Glutamatergic neuron (in vitro differentiated cells): ENCODE results near the gene GATAD2A. TPM values are rescaled to one million over a fixed set of nuclear protein-coding genes. Genes with fewer than 3 reads are reported as not detected.

ENCODE experiments used
- DNase-seq: peaks from one replicate; pipeline ENCODE4 v3.0.0; 2022
- H3K27ac Mint-ChIP-seq: one replicate; pipeline ENCODE4 v1.8.0; 2020; ENCODE audit warnings: mild to moderate bottlenecking, mixed read lengths, inconsistent platforms; ENCODE audit not compliant: unreplicated experiment
- H3K27me3 Mint-ChIP-seq: one replicate; pipeline ENCODE4 v1.8.0; 2020; ENCODE audit warnings: mild to moderate bottlenecking, moderate library complexity, mixed read lengths, inconsistent platforms; ENCODE audit not compliant: unreplicated experiment
- H3K36me3 Mint-ChIP-seq: one replicate; pipeline ENCODE4 v1.8.0; 2020; ENCODE audit warnings: mild to moderate bottlenecking, mixed read lengths, inconsistent platforms; ENCODE audit not compliant: unreplicated experiment
- H3K4me1 Mint-ChIP-seq: one replicate; pipeline ENCODE4 v1.8.0; 2020; ENCODE audit warnings: mild to moderate bottlenecking, low read depth, mixed read lengths, inconsistent platforms; ENCODE audit not compliant: unreplicated experiment
- H3K4me3 Mint-ChIP-seq: one replicate; pipeline ENCODE4 v1.8.0; 2020; ENCODE audit warnings: mild to moderate bottlenecking, mixed read lengths, inconsistent platforms; ENCODE audit not compliant: unreplicated experiment
- H3K9me3 Mint-ChIP-seq: one replicate; pipeline ENCODE4 v1.8.0; 2020; ENCODE audit warnings: mild to moderate bottlenecking, moderate library complexity, mixed read lengths, inconsistent platforms; ENCODE audit not compliant: unreplicated experiment
- total RNA-seq: library from RNA; stranded (reverse); fragmentation: NEBNext Ultra II Directional; extraction: Animal tissue kit (Norgen Biotek cat#: 25700); gene quantifications from one replicate; pipeline ENCODE4 v1.2.1, GENCODE V29; 2021; ENCODE audit not compliant: unreplicated experiment
- TF ChIP-seq, protein P1 (sequence below): fragments of 200-600 bp; sonication (generic); IDR thresholded peaks from one replicate; pipeline ENCODE4 v1.5.0; 2021; ENCODE audit not compliant: partially characterized antibody, unreplicated experiment

The GATAD2A gene
- total RNA-seq, 1 donor from 2014 or later = 203 TPM

GRCh38 chr19:19537075-19538048 lies 131.9 kb downstream of the GATAD2A start:
- H3K36me3 Mint-ChIP-seq = no peaks in the 10 kb centered on the region

GRCh38 chr19:19538061-19538784 lies 132.7 kb downstream of the GATAD2A start, which contains the start of gene CILP2:
CILP2 (plus strand) TSS chr19:19538265; CDS start chr19:19538350, 85 bp downstream.
- peaks cover 31% of the 10 kb centered on the region for H3K27me3 Mint-ChIP-seq
- H3K36me3 Mint-ChIP-seq = no peaks in the 10 kb centered on the region
- TF ChIP-seq, protein P1, sequence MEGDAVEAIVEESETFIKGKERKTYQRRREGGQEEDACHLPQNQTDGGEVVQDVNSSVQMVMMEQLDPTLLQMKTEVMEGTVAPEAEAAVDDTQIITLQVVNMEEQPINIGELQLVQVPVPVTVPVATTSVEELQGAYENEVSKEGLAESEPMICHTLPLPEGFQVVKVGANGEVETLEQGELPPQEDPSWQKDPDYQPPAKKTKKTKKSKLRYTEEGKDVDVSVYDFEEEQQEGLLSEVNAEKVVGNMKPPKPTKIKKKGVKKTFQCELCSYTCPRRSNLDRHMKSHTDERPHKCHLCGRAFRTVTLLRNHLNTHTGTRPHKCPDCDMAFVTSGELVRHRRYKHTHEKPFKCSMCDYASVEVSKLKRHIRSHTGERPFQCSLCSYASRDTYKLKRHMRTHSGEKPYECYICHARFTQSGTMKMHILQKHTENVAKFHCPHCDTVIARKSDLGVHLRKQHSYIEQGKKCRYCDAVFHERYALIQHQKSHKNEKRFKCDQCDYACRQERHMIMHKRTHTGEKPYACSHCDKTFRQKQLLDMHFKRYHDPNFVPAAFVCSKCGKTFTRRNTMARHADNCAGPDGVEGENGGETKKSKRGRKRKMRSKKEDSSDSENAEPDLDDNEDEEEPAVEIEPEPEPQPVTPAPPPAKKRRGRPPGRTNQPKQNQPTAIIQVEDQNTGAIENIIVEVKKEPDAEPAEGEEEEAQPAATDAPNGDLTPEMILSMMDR = no peak

More at GRCh38 chr19:19537075-19538048, 131.9 kb downstream of the GATAD2A start:
- DNase-seq = peak; percentile 23
- H3K9me3 Mint-ChIP-seq = peaks cover 9% of the 10 kb centered on the region
- TF ChIP-seq, protein P1 = no peak
- H3K27me3 Mint-ChIP-seq = peaks cover 29% of the 10 kb centered on the region
- peak overlapping the region; percentile 55 for H3K27ac Mint-ChIP-seq
- H3K4me1 Mint-ChIP-seq = peaks cover 18% of the 10 kb centered on the region
- peak overlapping the region; percentile 64 for H3K4me3 Mint-ChIP-seq

DNA sequence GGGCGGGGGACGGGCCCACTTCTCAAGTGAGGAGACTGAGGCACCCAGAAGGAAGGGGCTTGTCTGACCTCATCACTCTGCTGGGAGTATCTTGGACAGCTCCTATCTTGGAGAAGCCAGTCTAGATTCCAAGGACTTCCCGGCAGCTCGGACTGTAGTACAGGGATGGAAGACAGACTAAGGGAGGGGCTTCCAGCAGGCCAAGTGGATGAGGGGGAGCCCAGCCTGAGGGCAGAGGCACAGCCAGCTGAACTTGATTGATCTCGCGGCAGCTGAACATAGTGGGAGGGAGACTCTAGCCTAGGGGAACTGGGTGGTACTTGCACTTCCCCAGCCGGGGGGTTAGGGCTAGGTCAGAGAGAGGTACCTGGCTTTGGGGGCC lies 133.3 kb downstream of the GATAD2A start:
- peaks cover 29% of the 10 kb centered on the region for H3K27me3 Mint-ChIP-seq
- TF ChIP-seq, protein P1 = no peak
- H3K36me3 Mint-ChIP-seq = no peaks in the 10 kb centered on the region
- H3K27ac Mint-ChIP-seq = peak overlapping the region; percentile 57
- peaks cover 13% of the 10 kb centered on the region for H3K4me1 Mint-ChIP-seq
- peak overlapping the region; percentile 84 for H3K4me3 Mint-ChIP-seq
- peak; percentile 51 for DNase-seq
- peaks cover 11% of the 10 kb centered on the region for H3K9me3 Mint-ChIP-seq

More at GRCh38 chr19:19538061-19538784, 132.7 kb downstream of the GATAD2A start, which contains the start of gene CILP2:
- peaks cover 16% of the 10 kb centered on the region for H3K4me1 Mint-ChIP-seq
- H3K27ac Mint-ChIP-seq = peak within 1 kb of the TSS; percentile 57
- peak within 1 kb of the TSS; percentile 84 for H3K4me3 Mint-ChIP-seq
- H3K9me3 Mint-ChIP-seq = peaks cover 11% of the 10 kb centered on the region
- peak; percentile 87 for DNase-seq

- Mint-ChIP-seq H3K27ac (no peak overlapping the region), H3K9me3 (peaks cover 8% of the 10 kb centered on the region), H3K36me3 (no peaks in the 10 kb centered on the region), H3K27me3 (peaks cover 22% of the 10 kb centered on the region), H3K4me3 (no peak overlapping the region), H3K4me1 (peaks cover 7% of the 10 kb centered on the region)
- DNase-seq = no peak
- TF ChIP-seq, protein P1 = no peak
Measured at GRCh38 chr19:19539698-19540063, 134.2 kb downstream of the GATAD2A start.
